HCT116 (cell line): ENCODE results near the gene HSPA12A. TPM values are rescaled to one million over a fixed set of nuclear protein-coding genes. Genes with fewer than 3 reads are reported as not detected.

Source experiments
- ATAC-seq: fragments of 200-7000 bp; cut with Tn5 transposase; 2 replicates; pipeline ENCODE4 v1.9.1; 2020; ENCODE audit warnings: mild to moderate bottlenecking, moderate library complexity
- BruUV-seq: library from RNA; stranded (reverse); fragments of 400-500 nt; replicated peaks from 2 replicates; lab custom pipeline; 2021; lab: Mats Ljungman, UMichigan
- CTCF ChIA-PET: fragments of 300-600 bp; sonication (Branson Sonifier 250); formaldehyde crosslinking; loops from one replicate; lab custom pipeline; 2021; ENCODE audit warnings: antibody characterized with exemption; lab: Charles Lee
- POLR2A ChIA-PET: fragments of 300-600, 350-600 bp; sonication (Branson Sonifier 250); formaldehyde crosslinking; loops from one replicate; lab custom pipeline; 2021; ENCODE audit warnings: antibody characterized with exemption; lab: Charles Lee
- RAD21 ChIA-PET, 2 experiments: fragments of 300-600 bp; sonication (Branson Sonifier 250); formaldehyde crosslinking; loops; one replicate each; lab custom pipeline; 2023; ENCODE audit warnings: low total read pairs in 2 of 2; ENCODE audit not compliant: uncharacterized antibody in 2 of 2, unreplicated experiment in 2 of 2, low non-redundant PET in 1 of 2; lab: Charles Lee
- DNase-seq: peaks from one replicate; pipeline ENCODE4 v3.0.0-alpha.2; 2010; ENCODE audit warnings: low read depth, low spot score
- H2AFZ ChIP-seq: fragments of 200-600 bp; shearing (Covaris generic), sonication (generic); 2 replicates; pipeline ENCODE4 v1.6.1; 2017; ENCODE audit warnings: low read depth, mixed run types, mixed read lengths, antibody characterized with exemption, low read length; ENCODE audit not compliant: poor library complexity, severe bottlenecking
- H3K27ac ChIP-seq: 2 replicates; pipeline ENCODE4 v1.5.1; 2012; ENCODE audit warnings: low read depth, low read length
- H3K27me3 ChIP-seq: fragments of 200-600 bp; sonication (generic); 2 replicates; pipeline ENCODE4 v1.6.1; 2016; ENCODE audit warnings: mixed run types, low read length, mixed read lengths; ENCODE audit not compliant: insufficient read depth
- H3K36me3 ChIP-seq, 2 experiments: fragments of 200-500 bp in 1 of 2; fragments of 200-600 bp in 1 of 2; sonication (Bioruptor generic) in 1 of 2; sonication (generic) in 1 of 2; 2 replicates each; pipeline versions ENCODE4 v1.5.1 to v1.6.1; 2014 to 2016; ENCODE audit warnings: low read length in 2 of 2, inconsistent platforms in 1 of 2, mixed read lengths in 1 of 2, mixed run types in 1 of 2; ENCODE audit not compliant: insufficient read depth in 2 of 2, control insufficient read depth in 1 of 2
- H3K4me1 ChIP-seq, 2 experiments: fragments of 200-600 bp in 1 of 2; sonication (generic) in 1 of 2; 2 replicates each; pipeline versions ENCODE4 v1.5.1 to v1.6.1; 2012 to 2017; ENCODE audit warnings: low read length in 2 of 2, inconsistent platforms in 1 of 2, mild to moderate bottlenecking in 1 of 2, mixed read lengths in 1 of 2, mixed run types in 1 of 2, moderate library complexity in 1 of 2; ENCODE audit not compliant: insufficient read depth in 2 of 2, control insufficient read depth in 1 of 2
- H3K4me2 ChIP-seq: fragments of 200-600 bp; sonication (generic); 2 replicates; pipeline ENCODE4 v1.6.1; 2017; ENCODE audit warnings: mixed run types, low read length, mixed read lengths
- H3K4me3 ChIP-seq, 2 experiments: fragments of 200-600 bp in 1 of 2; sonication (generic) in 1 of 2; replicated peaks in 1 of 2; 2 replicates each; pipeline ENCODE4 v1.5.1; 2011 to 2016; ENCODE audit warnings: low read length in 2 of 2, control low read depth in 1 of 2, low read depth in 1 of 2, mild to moderate bottlenecking in 1 of 2, mixed read lengths in 1 of 2, mixed run types in 1 of 2
- H3K79me2 ChIP-seq: fragments of 200-600 bp; sonication (generic); 2 replicates; pipeline ENCODE4 v1.6.1; 2017; ENCODE audit warnings: mild to moderate bottlenecking, mixed run types, low read length, moderate library complexity, mixed read lengths; ENCODE audit not compliant: insufficient read depth
- H3K9ac ChIP-seq: fragments of 200-600 bp; sonication (generic); 2 replicates; pipeline ENCODE4 v1.6.1; 2016; ENCODE audit warnings: low read length, mixed read lengths
- H3K9me2 ChIP-seq: fragments of 200-600 bp; sonication (generic), shearing (Covaris generic); 2 replicates; pipeline ENCODE4 v1.6.1; 2017; ENCODE audit warnings: mixed run types, mild to moderate bottlenecking, moderate library complexity; ENCODE audit not compliant: insufficient read depth
- H3K9me3 ChIP-seq, 2 experiments: fragments of 200-500 bp in 1 of 2; fragments of 200-600 bp in 1 of 2; sonication (Bioruptor generic) in 1 of 2; sonication (generic) in 1 of 2; 2 replicates each; pipeline ENCODE4 v1.6.1; 2014 to 2017; ENCODE audit warnings: low read length in 2 of 2, mixed read lengths in 2 of 2, inconsistent platforms in 1 of 2, low read depth in 1 of 2, mild to moderate bottlenecking in 1 of 2, mixed run types in 1 of 2, moderate library complexity in 1 of 2; ENCODE audit not compliant: control insufficient read depth in 1 of 2, insufficient read depth in 1 of 2
- H4K20me1 ChIP-seq: fragments of 200-600 bp; sonication (generic), shearing (Covaris generic); 2 replicates; pipeline ENCODE4 v1.6.1; 2017; ENCODE audit warnings: mixed run types, mild to moderate bottlenecking, moderate library complexity; ENCODE audit not compliant: insufficient read depth
- ATF3 ChIP-seq: IDR thresholded peaks from 2 replicates; pipeline ENCODE4 v1.6.1; 2012
- CBX3 ChIP-seq: IDR thresholded peaks from 2 replicates; pipeline ENCODE4 v1.6.1; 2012; ENCODE audit warnings: low read depth
- CEBPB ChIP-seq: IDR thresholded peaks from 2 replicates; pipeline ENCODE4 v1.6.1; 2012; ENCODE audit warnings: low read depth
- EGR1 ChIP-seq: IDR thresholded peaks from 2 replicates; pipeline ENCODE4 v1.6.1; 2012; ENCODE audit warnings: low read depth
- ELF1 ChIP-seq: IDR thresholded peaks from 2 replicates; pipeline ENCODE4 v1.6.1; 2012; ENCODE audit warnings: low read depth, borderline replicate concordance
- EZH2 ChIP-seq: fragments of 200-600 bp; sonication (generic); IDR thresholded peaks from 2 replicates; pipeline ENCODE4 v1.6.1; 2017; ENCODE audit warnings: antibody characterized with exemption, mixed run types
- EZH2phosphoT487 ChIP-seq: fragments of 200-600 bp; IDR thresholded peaks from 2 replicates; pipeline ENCODE4 v1.6.1; 2018; ENCODE audit warnings: antibody characterized with exemption, borderline replicate concordance
- JUND ChIP-seq: IDR thresholded peaks from 2 replicates; pipeline ENCODE4 v1.6.1; 2012
- MAX ChIP-seq: IDR thresholded peaks from 2 replicates; pipeline ENCODE4 v1.6.1; 2012
- POLR2A ChIP-seq: IDR thresholded peaks from 2 replicates; pipeline ENCODE4 v1.7.0; 2011; ENCODE audit warnings: borderline replicate concordance; ENCODE audit not compliant: insufficient read depth, insufficient read length; ENCODE audit errors: extremely low read depth
- RAD21 ChIP-seq: IDR thresholded peaks from 2 replicates; pipeline ENCODE4 v1.6.1; 2012; ENCODE audit warnings: low read depth, mild to moderate bottlenecking
- REST ChIP-seq: IDR thresholded peaks from 2 replicates; pipeline ENCODE4 v1.6.1; 2012; ENCODE audit warnings: low read depth
- SIN3A ChIP-seq: IDR thresholded peaks from 2 replicates; pipeline ENCODE4 v1.6.1; 2012; ENCODE audit warnings: low read depth
- SP1 ChIP-seq: IDR thresholded peaks from 2 replicates; pipeline ENCODE4 v1.6.1; 2012; ENCODE audit warnings: low read depth
- SRF ChIP-seq: IDR thresholded peaks from 2 replicates; pipeline ENCODE4 v1.6.1; 2012; ENCODE audit warnings: low read depth
- YY1 ChIP-seq: IDR thresholded peaks from 2 replicates; pipeline ENCODE4 v1.6.1; 2011; ENCODE audit warnings: low read length, low read depth, moderate library complexity, mild to moderate bottlenecking; ENCODE audit not compliant: insufficient replicate concordance; ENCODE audit errors: extremely low read depth
- ZBTB33 ChIP-seq: IDR thresholded peaks from 2 replicates; pipeline ENCODE4 v1.6.1; 2011; ENCODE audit warnings: mild to moderate bottlenecking, low read length, moderate library complexity; ENCODE audit not compliant: insufficient replicate concordance; ENCODE audit errors: extremely low read depth
- ZFX ChIP-seq: fragments of 450-650 bp; IDR thresholded peaks from 2 replicates; pipeline ENCODE4 v1.6.1; 2017
- ZNF274 ChIP-seq: fragments of 200-500 bp; sonication (Bioruptor generic); IDR thresholded peaks from 2 replicates; pipeline ENCODE4 v1.6.1; 2014; ENCODE audit warnings: mild to moderate bottlenecking, low read depth, low read length, inconsistent platforms
- intact Hi-C: fragments of 100-400 bp; cut with micrococcal nuclease; formaldehyde crosslinking; loops from 2 replicates; pipeline ENCODE4 v1.10.0; 2022
- total RNA-seq: library from RNA; stranded (reverse); gene quantifications from one replicate; pipeline ENCODE4 v1.2.1, GENCODE V29; 2021; ENCODE audit not compliant: unreplicated experiment

Gene HSPA12A
- total RNA-seq, 1 experiment from 2014 or later: 19.8 TPM

- no peak overlapping the region for H3K4me3 ChIP-seq
- H3K4me2 ChIP-seq: no peak overlapping the region
- ChIA-PET CTCF (interaction anchor here (1.5 kb wide), 1 partner anchor 83 kb away, joined by 5 read pairs; no protein-coding TSS in a partner anchor), RAD21 (no interaction called here), POLR2A (interaction anchor here (0.7 kb wide), 1 partner anchor 22 kb away, joined by 3 read pairs; the partner anchor contains the start of gene HSPA12A)
- H3K9me3 ChIP-seq: no peaks in the 10 kb centered on the region
- H3K4me1 ChIP-seq: 0 out of 4 replicates have a peak, but pooled peaks cover 0 to 5% of the 10 kb centered on the region in 2 experiments
- H3K27me3 ChIP-seq: peaks cover 9% of the 10 kb centered on the region; the same call in 1 of the 2 replicates
- H3K9ac ChIP-seq: no peak overlapping the region
- no peak for DNase-seq
- no TSS peak for BruUV-seq
- intact Hi-C loops: loop anchor here (1.0 kb wide), 1 partner anchor 83 kb away; no protein-coding TSS in a partner anchor
- TF ChIP-seq CBX3 (no peak), SIN3A (no peak), EGR1 (no peak), JUND (no peak), ZBTB33 (no peak), CEBPB (no peak), RAD21 (no peak), REST (no peak), ATF3 (no peak), ZNF274 (no peak), YY1 (no peak), POLR2A (no peak), ELF1 (no peak), EZH2phosphoT487 (no peak), MAX (no peak), SP1 (no peak), ZFX (no peak), SRF (no peak), EZH2 (no peak)
- ATAC-seq: no peak
- H3K27ac ChIP-seq: no peak overlapping the region
- H4K20me1 ChIP-seq: no peaks in the 10 kb centered on the region
- H3K79me2 ChIP-seq: no peaks in the 10 kb centered on the region
- peak overlapping the region; percentile 79 for H2AFZ ChIP-seq
- H3K36me3 ChIP-seq: no peaks in the 10 kb centered on the region
- no peaks in the 10 kb centered on the region for H3K9me2 ChIP-seq
These were observed 22.6 kb upstream of the HSPA12A start for GRCh38 chr10:116764979-116765378.
